Measurements from ENCODE around the gene VTI1A.

DNA sequence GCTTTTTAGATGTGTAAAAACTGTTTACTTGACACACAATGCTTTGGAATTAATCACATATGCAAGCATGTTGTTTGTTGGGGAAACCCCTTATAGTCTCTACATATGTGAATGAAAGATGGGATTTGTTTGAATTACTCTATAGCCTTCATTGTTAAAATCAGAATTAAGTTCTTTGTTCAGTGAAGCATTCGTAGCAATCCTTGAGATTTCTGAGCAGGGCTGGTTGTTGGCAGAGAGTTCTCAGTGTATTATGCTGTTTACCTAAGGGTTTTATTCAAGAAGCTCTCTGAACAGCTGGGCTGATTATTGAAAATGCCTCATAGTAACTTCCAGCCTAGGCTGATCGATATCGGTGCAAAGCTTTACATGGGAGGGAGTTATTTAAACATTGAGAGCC lies 190.9 kb downstream of the VTI1A start:
- TF ChIP-seq CTCF (IDR thresholded peaks at IDR 0.05) (no peak), POLR2A (IDR thresholded peaks at IDR 0.05) (no peak)
